ENCODE measurements around the gene RARB. TPM values are rescaled to one million over a fixed set of nuclear protein-coding genes. Genes with fewer than 3 reads are reported as not detected.

RARB gene
- total RNA-seq, 4 donors from 2014 or later: 13.1 to 45.8 (median 25.3) TPM

DNA sequence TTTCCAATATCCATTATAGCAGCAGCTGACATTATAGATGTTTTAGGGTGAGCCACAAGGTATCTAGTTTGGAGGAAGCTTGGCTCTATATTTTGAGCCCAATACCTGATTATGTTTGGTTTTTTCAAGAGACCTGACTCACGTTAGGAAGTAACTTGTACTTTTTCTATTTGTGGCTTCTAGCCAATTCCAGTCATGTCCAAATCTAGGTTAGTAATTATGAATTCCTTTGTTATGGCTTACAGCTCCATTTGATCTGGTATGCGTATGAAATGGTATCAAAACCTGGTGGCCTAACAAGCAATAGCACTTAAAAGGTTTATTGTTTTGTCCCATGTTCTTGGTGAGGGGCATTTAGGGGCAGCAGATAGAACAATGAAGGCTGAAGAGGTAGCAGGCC is 120.8 kb downstream of the RARB start:
- 29 to 48% methylated on average over 1 to 2 of the region's 2 CpGs for WGBS, 2 donors (ENCODE audit: low coverage in 1 of 2)
- Histone ChIP-seq H3K27ac (no peak overlapping the region), H3K4me3 (no peak overlapping the region), H3K9me3 (no peaks in the 10 kb centered on the region), H3K4me1 (peaks cover 0 to 27% (median 2%) of the 10 kb centered on the region in 3 donors), H3K36me3 (no peaks in the 10 kb centered on the region), H3K27me3 (no peaks in the 10 kb centered on the region)
- TF ChIP-seq EP300 (IDR thresholded peaks at IDR 0.05): no peak
- TF ChIP-seq, protein P1, sequence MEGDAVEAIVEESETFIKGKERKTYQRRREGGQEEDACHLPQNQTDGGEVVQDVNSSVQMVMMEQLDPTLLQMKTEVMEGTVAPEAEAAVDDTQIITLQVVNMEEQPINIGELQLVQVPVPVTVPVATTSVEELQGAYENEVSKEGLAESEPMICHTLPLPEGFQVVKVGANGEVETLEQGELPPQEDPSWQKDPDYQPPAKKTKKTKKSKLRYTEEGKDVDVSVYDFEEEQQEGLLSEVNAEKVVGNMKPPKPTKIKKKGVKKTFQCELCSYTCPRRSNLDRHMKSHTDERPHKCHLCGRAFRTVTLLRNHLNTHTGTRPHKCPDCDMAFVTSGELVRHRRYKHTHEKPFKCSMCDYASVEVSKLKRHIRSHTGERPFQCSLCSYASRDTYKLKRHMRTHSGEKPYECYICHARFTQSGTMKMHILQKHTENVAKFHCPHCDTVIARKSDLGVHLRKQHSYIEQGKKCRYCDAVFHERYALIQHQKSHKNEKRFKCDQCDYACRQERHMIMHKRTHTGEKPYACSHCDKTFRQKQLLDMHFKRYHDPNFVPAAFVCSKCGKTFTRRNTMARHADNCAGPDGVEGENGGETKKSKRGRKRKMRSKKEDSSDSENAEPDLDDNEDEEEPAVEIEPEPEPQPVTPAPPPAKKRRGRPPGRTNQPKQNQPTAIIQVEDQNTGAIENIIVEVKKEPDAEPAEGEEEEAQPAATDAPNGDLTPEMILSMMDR (IDR thresholded peaks at IDR 0.05): peak in 1 of 4 experiments; percentile 9
- no peak for ATAC-seq

DNA sequence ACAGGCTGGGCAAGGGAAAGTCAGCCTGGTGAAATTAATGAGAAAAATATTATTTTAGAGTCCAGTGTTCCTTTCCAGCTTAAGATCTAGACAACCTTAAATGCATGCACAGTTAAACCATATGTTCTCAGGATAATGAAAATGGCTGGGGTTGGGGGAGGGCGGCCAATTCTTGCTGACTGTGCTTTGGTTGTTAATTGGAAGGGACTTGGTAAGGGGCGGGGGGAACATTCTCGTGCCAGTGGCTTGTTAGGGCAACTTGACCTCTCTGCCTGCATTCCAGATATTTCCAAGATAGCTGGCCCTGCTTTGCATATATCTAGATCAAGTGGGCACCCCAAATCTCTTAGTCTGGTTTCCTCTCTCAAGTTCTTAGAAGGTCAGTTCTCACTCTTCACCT is 124.2 kb downstream of the RARB start:
- WGBS, 2 donors (ENCODE audit: low coverage in 1 of 2): 93 to 100% methylated on average over 2 to 3 of the region's 3 CpGs
- no peak for ATAC-seq
- no peak overlapping the region for H3K4me3 ChIP-seq

DNA sequence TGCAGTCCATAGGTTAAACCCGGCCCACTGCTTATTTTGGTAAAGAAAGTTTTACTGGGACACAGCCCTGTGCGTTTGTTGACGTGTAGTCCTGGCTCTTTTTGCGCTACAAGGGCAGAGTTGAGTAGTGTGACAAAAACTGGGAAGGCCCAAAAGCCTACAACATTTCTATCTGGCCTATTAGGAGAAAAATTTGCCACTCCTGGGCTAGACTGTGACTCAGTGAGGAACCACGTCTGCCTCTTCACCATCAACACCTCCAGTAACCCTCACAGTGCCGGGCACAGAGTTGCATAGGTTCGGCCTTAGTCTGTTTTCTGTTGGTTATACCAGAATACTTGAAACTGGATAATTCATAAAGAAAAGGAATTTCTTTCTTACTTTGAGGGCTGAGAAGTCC is 126.3 kb downstream of the RARB start:
- Histone ChIP-seq H3K9me3 (no peaks in the 10 kb centered on the region), H3K27me3 (no peaks in the 10 kb centered on the region), H3K4me1 (peaks cover 2 to 40% (median 16%) of the 10 kb centered on the region in 3 donors), H3K4me3 (no peak overlapping the region), H3K27ac (no peak overlapping the region), H3K36me3 (no peaks in the 10 kb centered on the region)
- no peak for ATAC-seq
- TF ChIP-seq POLR2AphosphoS5 (IDR thresholded peaks at IDR 0.05): no peak
- no peak for TF ChIP-seq POLR2A (IDR thresholded peaks at IDR 0.05)
- TF ChIP-seq, protein P1 (IDR thresholded peaks at IDR 0.05): no peak
- no peak for TF ChIP-seq EP300 (IDR thresholded peaks at IDR 0.05)
- WGBS, 2 donors (ENCODE audit: low coverage in 1 of 2): 66 to 87% methylated on average over 5 of the region's 7 CpGs

More for the DNA sequence above, 124.2 kb downstream of the RARB start:
- H3K4me1 ChIP-seq: peaks cover 2 to 42% (median 10%) of the 10 kb centered on the region in 3 donors
- no peak for TF ChIP-seq POLR2A (IDR thresholded peaks at IDR 0.05)
- TF ChIP-seq POLR2AphosphoS5 (IDR thresholded peaks at IDR 0.05): no peak
- no peak for TF ChIP-seq EP300 (IDR thresholded peaks at IDR 0.05)
- TF ChIP-seq, protein P1 (IDR thresholded peaks at IDR 0.05): no peak
- no peaks in the 10 kb centered on the region for H3K9me3 ChIP-seq
- no peak overlapping the region for H3K27ac ChIP-seq
- H3K36me3 ChIP-seq: no peaks in the 10 kb centered on the region
- H3K27me3 ChIP-seq: no peaks in the 10 kb centered on the region

DNA sequence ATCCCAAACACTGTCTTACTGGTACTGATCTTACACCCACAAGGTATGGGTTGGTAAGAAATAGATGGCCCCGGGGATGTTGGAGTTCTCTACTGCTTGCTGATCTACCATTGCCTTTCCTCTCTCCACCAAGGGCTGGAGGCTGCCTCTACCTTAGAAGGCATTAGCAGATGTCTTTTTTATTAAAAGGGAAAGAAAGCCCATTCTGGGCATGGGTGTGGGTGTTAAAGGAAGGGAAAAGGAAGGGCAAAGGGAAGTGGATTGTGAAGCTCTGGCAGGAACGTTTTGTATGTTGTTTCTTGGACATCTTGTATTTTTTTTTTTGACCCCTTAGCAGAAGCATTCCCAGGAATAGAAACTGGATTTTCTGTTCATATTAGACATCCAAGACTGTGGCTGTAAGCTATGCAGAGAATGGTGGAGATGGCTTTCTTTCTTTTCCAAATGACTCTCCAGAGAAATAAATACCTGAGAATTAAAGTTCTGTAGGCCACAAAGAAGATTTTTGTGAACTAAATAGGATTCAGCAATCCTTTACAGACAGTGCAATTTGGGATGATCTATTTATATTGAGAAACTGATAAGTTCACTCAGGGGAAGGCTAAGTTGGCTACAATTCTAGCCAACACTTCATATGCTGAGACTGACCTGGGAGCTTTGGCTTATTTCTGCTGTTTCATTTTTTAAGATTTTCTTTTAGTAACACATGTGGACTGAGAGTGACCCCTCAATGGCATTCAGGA is 127.8 kb downstream of the RARB start:
- ATAC-seq: no peak
- Histone ChIP-seq H3K4me3 (no peak overlapping the region), H3K27ac (peak overlapping the region in 3 of 4 donors; percentile 24 to 34 (median 26)), H3K27me3 (no peaks in the 10 kb centered on the region), H3K36me3 (no peaks in the 10 kb centered on the region), H3K4me1 (peaks cover 2 to 37% (median 16%) of the 10 kb centered on the region in 3 donors), H3K9me3 (no peaks in the 10 kb centered on the region)
- TF ChIP-seq, protein P1 (IDR thresholded peaks at IDR 0.05): no peak
- 50 to 56% methylated on average over 2 of the region's 2 CpGs for WGBS, 2 donors (ENCODE audit: low coverage in 1 of 2)

DNA sequence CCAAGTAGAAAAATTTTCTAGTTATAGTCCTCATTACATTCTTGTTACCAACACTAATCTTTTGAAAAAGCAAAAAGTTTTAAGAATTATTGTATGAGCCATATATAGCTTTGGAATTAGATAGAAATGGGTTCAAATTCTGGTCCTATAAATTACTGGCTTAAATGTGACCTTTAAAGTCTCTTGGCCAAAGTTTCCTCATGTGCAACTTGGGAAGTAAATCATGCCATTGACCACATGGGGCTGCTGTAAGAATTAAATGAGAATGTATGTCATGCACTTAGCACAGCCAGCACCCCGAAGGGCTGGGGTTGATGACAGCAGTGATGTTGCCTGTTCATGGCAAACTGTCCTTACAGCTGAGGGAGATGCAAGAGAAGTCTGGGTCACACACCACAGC is 128.4 kb downstream of the RARB start:
- Histone ChIP-seq H3K36me3 (no peaks in the 10 kb centered on the region), H3K27me3 (no peaks in the 10 kb centered on the region), H3K4me3 (no peak overlapping the region), H3K27ac (peak overlapping the region in 2 of 4 donors; percentile 22 to 24), H3K4me1 (peaks cover 2 to 42% (median 16%) of the 10 kb centered on the region in 3 donors), H3K9me3 (no peaks in the 10 kb centered on the region)
- no peak for ATAC-seq
- WGBS, 2 donors (ENCODE audit: low coverage in 1 of 2): 80 to 100% methylated on average over 1 of the region's 1 CpG
- no peak for TF ChIP-seq POLR2A (IDR thresholded peaks at IDR 0.05)
- no peak for TF ChIP-seq POLR2AphosphoS5 (IDR thresholded peaks at IDR 0.05)
- TF ChIP-seq, protein P1 (IDR thresholded peaks at IDR 0.05): no peak
- TF ChIP-seq EP300 (IDR thresholded peaks at IDR 0.05): no peak
